ENCODE measurements around the gene CCDC182. TPM values are rescaled to one million over a fixed set of nuclear protein-coding genes. Genes with fewer than 3 reads are reported as not detected.

Gene CCDC182
- total and polyA plus RNA-seq, 2 of the 13 experiments (the other 11 are each of a cell fraction or from before 2014, with no cell fraction given): not detected

GRCh38 chr17:57746221-57746620 is 1.1 kb upstream of the CCDC182 start (continued):
- TF ChIP-seq KIAA2018 (CRISPR knock-in tag; IDR thresholded peaks at IDR 0.05; ENCODE audit: borderline replicate concordance) (no peak), KMT2B (CRISPR knock-in tag; IDR thresholded peaks at IDR 0.05) (no peak), MYNN (CRISPR knock-in tag; IDR thresholded peaks at IDR 0.05; ENCODE audit: low read depth) (no peak), HOXD1 (CRISPR knock-in tag; IDR thresholded peaks at IDR 0.05) (no peak), ZNF121 (CRISPR knock-in tag; IDR thresholded peaks at IDR 0.05) (no peak), IKZF5 (CRISPR knock-in tag; IDR thresholded peaks at IDR 0.05) (no peak), ZNF33A (CRISPR knock-in tag; IDR thresholded peaks at IDR 0.05; ENCODE audit: borderline replicate concordance) (no peak)

All from HepG2 (cell line).